Thoracic aorta (tissue), 2 donors: ENCODE measurements around the gene SPIRE1. TPM values are rescaled to one million over a fixed set of nuclear protein-coding genes. Genes with fewer than 3 reads are reported as not detected.
"Not testable (repeated sequence)": the region's sequence is repeated elsewhere in the genome, so short reads cannot be mapped to it uniquely, and the experiment has no call there.

Experiments used
- ATAC-seq: fragments of 150-250 bp; one replicate; pipeline ENCODE4 v1.8.0; 2017; ENCODE audit warnings: low read depth; ENCODE audit not compliant: insufficient number of reproducible peaks, low FRiP score
- DNase-seq: peaks from one replicate; pipeline ENCODE4 v3.0.0-alpha.2; 2020; ENCODE audit warnings: low spot score
- H3K27ac ChIP-seq, 2 donors: fragments of 200-600 bp; sonication (generic); 1 replicate in 1 of 2; 2 replicates in 1 of 2; pipeline ENCODE4 v1.5.1; 2016; ENCODE audit warnings: mild to moderate bottlenecking in 2 of 2, moderate library complexity in 2 of 2
- H3K27me3 ChIP-seq: fragments of 200-600 bp; sonication (generic); replicated peaks from 2 replicates; pipeline ENCODE4 v1.6.0; 2016; ENCODE audit warnings: mild to moderate bottlenecking; ENCODE audit not compliant: insufficient read depth
- H3K36me3 ChIP-seq: fragments of 200-600 bp; sonication (generic); one replicate; pipeline ENCODE4 v1.5.1; 2016
- H3K4me1 ChIP-seq, 2 donors: fragments of 200-600 bp; sonication (generic); 1 replicate in 1 of 2; 2 replicates in 1 of 2; pipeline versions ENCODE4 v1.5.1 to v1.6.0; 2016; ENCODE audit warnings: low read depth in 2 of 2, mild to moderate bottlenecking in 1 of 2; ENCODE audit not compliant: control insufficient read depth in 1 of 2
- H3K4me3 ChIP-seq: fragments of 200-600 bp; sonication (generic); 2 replicates; pipeline ENCODE4 v1.5.1; 2016; ENCODE audit warnings: mild to moderate bottlenecking
- H3K9me3 ChIP-seq: fragments of 200-600 bp; sonication (generic); 2 replicates; pipeline ENCODE4 v1.5.1; 2016
- total RNA-seq, 2 donors: library from RNA; depleted of rRNA; stranded (reverse); fragments of >200 nt; gene quantifications; one replicate each; pipeline versions ENCODE4 v1.1.0 to v1.2.3, GENCODE V29; 2016
- TF ChIP-seq, protein P1 (sequence below): fragments of 200-600 bp; sonication (generic); IDR thresholded peaks from one replicate; pipeline ENCODE4 v1.5.1; 2019; ENCODE audit warnings: antibody characterized with exemption

The SPIRE1 gene
- total RNA-seq, 2 donors from 2014 or later: 26.8 to 39.6 TPM

DNA sequence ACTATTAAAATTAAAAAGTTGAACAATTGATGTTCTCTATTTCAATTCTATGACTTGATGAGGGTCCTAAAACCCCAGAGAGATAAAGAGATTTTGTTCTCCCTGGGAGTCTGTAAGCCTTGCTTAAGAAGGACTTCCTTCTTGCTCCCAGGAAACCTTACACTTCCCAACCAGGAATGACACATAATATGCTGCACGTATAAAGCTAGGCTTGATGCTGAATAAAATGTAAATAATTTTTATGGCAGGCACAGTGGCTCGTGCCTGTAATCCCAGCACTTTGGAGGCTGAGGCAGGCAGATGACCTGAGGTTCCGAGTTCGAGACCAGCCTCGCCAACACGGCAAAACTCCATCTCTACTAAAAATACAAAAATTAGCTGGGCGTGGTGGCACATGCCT is 27.8 kb downstream of the SPIRE1 start:
- Histone ChIP-seq H3K27me3 (no peaks in the 10 kb centered on the region), H3K27ac (no peak overlapping the region), H3K4me1 (no peaks in the 10 kb centered on the region), H3K4me3 (no peak overlapping the region), H3K36me3 (no peaks in the 10 kb centered on the region), H3K9me3 (no peaks in the 10 kb centered on the region)
- ATAC-seq (no peak), DNase-seq (no peak)
- TF ChIP-seq, protein P1, sequence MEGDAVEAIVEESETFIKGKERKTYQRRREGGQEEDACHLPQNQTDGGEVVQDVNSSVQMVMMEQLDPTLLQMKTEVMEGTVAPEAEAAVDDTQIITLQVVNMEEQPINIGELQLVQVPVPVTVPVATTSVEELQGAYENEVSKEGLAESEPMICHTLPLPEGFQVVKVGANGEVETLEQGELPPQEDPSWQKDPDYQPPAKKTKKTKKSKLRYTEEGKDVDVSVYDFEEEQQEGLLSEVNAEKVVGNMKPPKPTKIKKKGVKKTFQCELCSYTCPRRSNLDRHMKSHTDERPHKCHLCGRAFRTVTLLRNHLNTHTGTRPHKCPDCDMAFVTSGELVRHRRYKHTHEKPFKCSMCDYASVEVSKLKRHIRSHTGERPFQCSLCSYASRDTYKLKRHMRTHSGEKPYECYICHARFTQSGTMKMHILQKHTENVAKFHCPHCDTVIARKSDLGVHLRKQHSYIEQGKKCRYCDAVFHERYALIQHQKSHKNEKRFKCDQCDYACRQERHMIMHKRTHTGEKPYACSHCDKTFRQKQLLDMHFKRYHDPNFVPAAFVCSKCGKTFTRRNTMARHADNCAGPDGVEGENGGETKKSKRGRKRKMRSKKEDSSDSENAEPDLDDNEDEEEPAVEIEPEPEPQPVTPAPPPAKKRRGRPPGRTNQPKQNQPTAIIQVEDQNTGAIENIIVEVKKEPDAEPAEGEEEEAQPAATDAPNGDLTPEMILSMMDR: no peak

DNA sequence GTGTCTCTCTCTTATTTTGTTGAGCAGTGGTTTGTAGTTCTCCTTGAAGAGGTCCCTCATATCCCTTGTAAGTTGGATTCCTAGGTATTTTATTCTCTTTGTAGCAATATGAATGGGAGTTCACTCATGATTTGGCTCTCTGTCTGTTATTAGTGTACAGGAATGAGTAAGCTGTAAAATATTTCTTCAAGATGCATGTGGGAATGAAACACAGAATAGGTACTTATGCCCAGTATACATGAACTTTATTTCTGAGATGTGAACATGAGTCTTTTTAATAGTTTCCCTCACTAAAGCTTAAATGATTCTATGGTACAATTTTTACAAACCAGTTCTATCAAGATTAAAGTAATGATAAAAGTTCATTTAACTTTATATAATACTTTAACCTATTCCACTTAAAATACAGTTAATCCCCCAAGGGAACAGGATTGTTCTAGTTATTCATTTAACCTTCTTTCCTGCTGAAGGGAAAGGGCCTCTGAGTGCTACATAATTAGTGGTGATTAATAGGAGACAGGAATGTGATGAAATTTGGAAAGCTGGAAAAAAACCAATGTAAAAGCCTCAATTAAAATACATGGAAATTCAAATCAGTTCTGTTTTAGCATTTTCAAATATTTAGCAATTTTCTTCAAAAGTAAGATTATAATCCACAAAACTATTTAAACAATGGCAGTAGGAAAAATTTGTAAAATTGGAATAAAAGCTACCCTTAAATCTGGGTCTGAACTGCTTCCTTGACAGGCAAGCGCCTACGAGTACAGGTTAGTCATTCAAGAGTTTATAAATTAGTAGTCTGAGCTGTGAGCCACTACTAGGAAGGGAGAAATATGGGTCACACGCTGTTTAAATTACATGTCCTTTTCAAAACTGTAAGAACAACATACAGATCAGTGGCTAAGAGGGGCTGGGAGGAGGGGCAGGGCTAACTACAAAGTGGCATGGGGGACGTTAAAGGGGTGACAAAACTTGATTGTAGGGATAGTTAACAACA is 28.9 kb downstream of the SPIRE1 start:
- ATAC-seq: no peak
- TF ChIP-seq, protein P1: no peak
- Histone ChIP-seq H3K9me3 (no peaks in the 10 kb centered on the region), H3K27ac (no peak overlapping the region), H3K4me3 (no peak overlapping the region), H3K27me3 (no peaks in the 10 kb centered on the region), H3K4me1 (no peaks in the 10 kb centered on the region), H3K36me3 (no peaks in the 10 kb centered on the region)
- no peak for DNase-seq

DNA sequence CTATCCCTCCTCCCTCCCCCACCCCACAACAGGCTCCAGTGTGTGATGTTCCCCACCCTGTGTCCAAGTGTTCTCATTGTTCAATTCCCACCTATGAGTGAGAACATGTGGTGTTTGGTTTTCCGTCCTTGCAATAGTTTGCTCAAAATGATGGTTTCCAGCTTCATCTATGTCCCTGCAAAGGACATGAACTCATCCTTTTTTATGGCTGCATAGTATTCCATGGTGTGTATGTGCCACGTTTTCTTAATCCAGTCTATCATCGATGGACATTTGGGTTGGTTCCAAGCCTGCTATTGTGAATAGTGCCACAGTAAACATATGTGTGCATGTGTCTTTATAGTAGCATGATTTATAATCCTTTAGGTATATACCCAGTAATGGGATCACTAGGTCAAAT is 30.7 kb downstream of the SPIRE1 start:
- H3K27ac ChIP-seq, ATAC-seq, H3K36me3 ChIP-seq, DNase-seq, H3K4me3 ChIP-seq, H3K27me3 ChIP-seq, H3K9me3 ChIP-seq, H3K4me1 ChIP-seq: not testable (repeated sequence)

DNA sequence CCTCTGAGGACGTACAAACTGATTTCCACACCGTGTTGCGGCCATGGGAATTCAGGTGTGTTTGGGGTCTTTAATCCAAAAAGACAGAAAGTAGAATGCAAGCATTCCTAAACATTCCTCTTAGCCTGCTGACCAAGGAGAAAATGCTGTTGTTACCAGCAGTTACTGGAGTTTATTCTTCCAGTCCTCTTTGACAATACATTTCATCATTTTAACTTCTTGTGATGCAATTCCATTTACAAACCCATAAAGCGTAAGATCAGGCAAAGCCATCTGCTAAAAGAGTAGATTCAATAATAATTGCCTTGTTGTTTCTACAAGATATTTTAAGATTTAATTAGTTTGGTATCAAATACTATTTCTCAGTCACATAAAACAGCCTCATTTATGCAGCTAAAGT is 32.7 kb downstream of the SPIRE1 start:
- H3K4me1 ChIP-seq: no peaks in the 10 kb centered on the region
- TF ChIP-seq, protein P1: no peak
- ATAC-seq: no peak
- no peaks in the 10 kb centered on the region for H3K9me3 ChIP-seq
- no peaks in the 10 kb centered on the region for H3K36me3 ChIP-seq
- no peak overlapping the region for H3K4me3 ChIP-seq
- no peak overlapping the region for H3K27ac ChIP-seq
- H3K27me3 ChIP-seq: no peaks in the 10 kb centered on the region
- no peak for DNase-seq

DNA sequence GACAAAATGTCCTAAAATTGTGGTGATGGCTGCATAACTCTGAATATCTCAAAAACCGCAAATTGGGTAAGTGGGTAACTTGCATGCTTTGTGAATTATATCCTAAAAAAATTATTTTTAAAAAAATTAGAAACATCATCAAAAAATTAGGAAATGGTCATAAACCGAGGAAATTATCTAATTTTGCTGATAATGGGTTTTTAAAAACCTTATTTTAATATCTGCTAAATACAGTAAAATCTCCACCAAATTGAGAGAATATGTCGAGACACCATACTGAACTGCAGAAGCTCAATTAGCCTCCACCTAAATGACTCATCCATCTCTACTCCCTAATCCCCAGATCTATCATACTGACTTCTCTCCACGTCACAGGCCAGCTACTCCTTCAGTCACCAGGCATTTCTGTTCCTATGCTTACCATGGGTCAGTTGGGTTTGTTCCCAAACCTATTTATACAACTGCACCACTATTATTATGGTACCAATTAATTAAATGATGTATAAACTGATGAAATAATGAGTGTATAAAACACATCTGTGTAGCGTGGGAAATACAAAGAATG is 36.1 kb downstream of the SPIRE1 start:
- Histone ChIP-seq H3K4me1 (no peaks in the 10 kb centered on the region), H3K27ac (no peak overlapping the region), H3K27me3 (no peaks in the 10 kb centered on the region), H3K9me3 (no peaks in the 10 kb centered on the region), H3K4me3 (no peak overlapping the region), H3K36me3 (no peaks in the 10 kb centered on the region)
- TF ChIP-seq, protein P1: no peak
- ATAC-seq: no peak
- DNase-seq: no peak
